Cerebellar cortex (tissue), 1 donor: Measurements from ENCODE around the gene EXOSC2.

Source experiments
- DNase-seq: peaks from one replicate; pipeline ENCODE4 v3.0.0-alpha.2; 2015; ENCODE audit warnings: low spot score

The EXOSC2 gene

GRCh38 chr9:130693426-130694191 lies at the start of gene EXOSC2:
TSS of gene EXOSC2 (plus strand) at chr9:130693780. CDS start at chr9:130693792, 12 bp downstream.
- DNase-seq: peak; percentile 99

GRCh38 chr9:130651221-130651620 lies 42.4 kb upstream of the EXOSC2 start:
- no peak for DNase-seq

GRCh38 chr9:130651752-130652151 lies 41.8 kb upstream of the EXOSC2 start:
- no peak for DNase-seq

GRCh38 chr9:130654879-130655278 lies 38.7 kb upstream of the EXOSC2 start:
- no peak for DNase-seq

GRCh38 chr9:130658893-130659698 lies 34.5 kb upstream of the EXOSC2 start:
- no peak for DNase-seq

- no peak for DNase-seq
These were observed 33.8 kb upstream of the EXOSC2 start for GRCh38 chr9:130659699-130660248.

- no peak for DNase-seq
These were observed 33.3 kb upstream of the EXOSC2 start for GRCh38 chr9:130660326-130660682.

GRCh38 chr9:130660683-130661450 lies 32.7 kb upstream of the EXOSC2 start:
- no peak for DNase-seq

GRCh38 chr9:130661451-130662098 lies 32.0 kb upstream of the EXOSC2 start:
- no peak for DNase-seq

GRCh38 chr9:130662099-130662969 lies 31.2 kb upstream of the EXOSC2 start:
- DNase-seq: no peak

- DNase-seq: no peak
These were observed 30.7 kb upstream of the EXOSC2 start for GRCh38 chr9:130662970-130663257.

GRCh38 chr9:130663258-130663976 lies 30.2 kb upstream of the EXOSC2 start:
- DNase-seq: peak; percentile 22

GRCh38 chr9:130663977-130664250 lies 29.7 kb upstream of the EXOSC2 start:
- no peak for DNase-seq

- no peak for DNase-seq
These were observed 29.1 kb upstream of the EXOSC2 start, which contains the start of gene PRDM12 for GRCh38 chr9:130664251-130665028. TSS of gene PRDM12 (plus strand) at chr9:130664594. CDS start at chr9:130664654, 60 bp downstream.

GRCh38 chr9:130665029-130665430 lies 28.6 kb upstream of the EXOSC2 start:
- DNase-seq: no peak

GRCh38 chr9:130665431-130666392 lies 27.9 kb upstream of the EXOSC2 start:
- no peak for DNase-seq

GRCh38 chr9:130666393-130667119 lies 27.0 kb upstream of the EXOSC2 start:
- DNase-seq: no peak

GRCh38 chr9:130667120-130667435 lies 26.5 kb upstream of the EXOSC2 start:
- no peak for DNase-seq
